SJCRH30 (cell line): Measurements from ENCODE around the gene TMEM72. TPM values are rescaled to one million over a fixed set of nuclear protein-coding genes. Genes with fewer than 3 reads are reported as not detected.

Experiments
- DNase-seq, 2 experiments: peaks; one replicate each; pipeline ENCODE4 v3.0.0-alpha.2; 2015 to 2020
- H3K27ac ChIP-seq: fragments of 250-450 bp; sonication (Bioruptor Pico); 2 replicates; pipeline ENCODE4 v1.5.1; 2020; ENCODE audit warnings: mild to moderate bottlenecking, moderate library complexity
- H3K27me3 ChIP-seq: fragments of 250-450 bp; sonication (Bioruptor Pico); 2 replicates; pipeline ENCODE4 v1.5.1; 2020; ENCODE audit warnings: mild to moderate bottlenecking, moderate library complexity
- H3K36me3 ChIP-seq: fragments of 250-450 bp; sonication (Bioruptor Pico); 2 replicates; pipeline ENCODE4 v1.5.1; 2020; ENCODE audit warnings: mild to moderate bottlenecking, moderate library complexity
- H3K4me1 ChIP-seq: fragments of 250-450 bp; sonication (Bioruptor Pico); 2 replicates; pipeline ENCODE4 v1.5.1; 2020; ENCODE audit warnings: mild to moderate bottlenecking, moderate library complexity
- H3K4me3 ChIP-seq: fragments of 250-450 bp; sonication (Bioruptor Pico); 2 replicates; pipeline ENCODE4 v1.5.1; 2020; ENCODE audit warnings: mild to moderate bottlenecking, moderate library complexity
- H3K9me3 ChIP-seq: fragments of 250-450 bp; sonication (Bioruptor Pico); replicated peaks from 2 replicates; pipeline ENCODE4 v1.5.1; 2020; ENCODE audit warnings: mild to moderate bottlenecking, moderate library complexity
- total RNA-seq: library from RNA; depleted of rRNA; stranded (reverse); fragments of >200 nt; shearing (Covaris generic); gene quantifications from 2 replicates; pipeline ENCODE4 v1.2.3, GENCODE V29; 2014

Gene TMEM72
- total RNA-seq, 1 experiment from 2014 or later: 0.02 TPM

- Histone ChIP-seq H3K4me1 (peaks cover 26% of the 10 kb centered on the region), H3K27me3 (no peaks in the 10 kb centered on the region), H3K36me3 (no peaks in the 10 kb centered on the region), H3K27ac (no peak overlapping the region), H3K4me3 (no peak overlapping the region), H3K9me3 (no peaks in the 10 kb centered on the region)
- no peak for DNase-seq
Measured at GRCh38 chr10:44899450-44900080, 11.6 kb upstream of the TMEM72 start.

- Histone ChIP-seq H3K27ac (peak overlapping the region; percentile 75), H3K27me3 (no peaks in the 10 kb centered on the region)
Measured at GRCh38 chr10:44902941-44903545, 8.1 kb upstream of the TMEM72 start.

GRCh38 chr10:44906486-44906885 lies 4.7 kb upstream of the TMEM72 start:
- Histone ChIP-seq H3K27me3 (no peaks in the 10 kb centered on the region), H3K27ac (no peak overlapping the region), H3K36me3 (no peaks in the 10 kb centered on the region), H3K4me3 (no peak overlapping the region), H3K4me1 (peaks cover 26% of the 10 kb centered on the region), H3K9me3 (no peaks in the 10 kb centered on the region)
- peak in 1 of 2 experiments; percentile 32 for DNase-seq

More at GRCh38 chr10:44902941-44903545, 8.1 kb upstream of the TMEM72 start:
- no peaks in the 10 kb centered on the region for H3K9me3 ChIP-seq
- DNase-seq: peak; percentile 75 to 85
- no peaks in the 10 kb centered on the region for H3K36me3 ChIP-seq
- no peak overlapping the region for H3K4me3 ChIP-seq
- H3K4me1 ChIP-seq: peaks cover 26% of the 10 kb centered on the region

GRCh38 chr10:44907556-44907955 lies 3.6 kb upstream of the TMEM72 start:
- Histone ChIP-seq H3K4me1 (peaks cover 23% of the 10 kb centered on the region), H3K36me3 (no peaks in the 10 kb centered on the region), H3K4me3 (no peak overlapping the region), H3K9me3 (no peaks in the 10 kb centered on the region), H3K27ac (no peak overlapping the region), H3K27me3 (no peaks in the 10 kb centered on the region)
- DNase-seq: no peak

- Histone ChIP-seq H3K4me3 (peak overlapping the region; percentile 19; the same call in 1 of the 2 replicates), H3K9me3 (no peaks in the 10 kb centered on the region), H3K27me3 (no peaks in the 10 kb centered on the region), H3K4me1 (peaks cover 16% of the 10 kb centered on the region), H3K27ac (peak overlapping the region; percentile 31), H3K36me3 (no peaks in the 10 kb centered on the region)
- peak; percentile 42 to 74 for DNase-seq
Measured at GRCh38 chr10:44908066-44908749, 2.9 kb upstream of the TMEM72 start.

GRCh38 chr10:44908936-44909630 lies 2.1 kb upstream of the TMEM72 start:
- Histone ChIP-seq H3K27me3 (no peaks in the 10 kb centered on the region), H3K4me3 (no peak overlapping the region), H3K27ac (peak overlapping the region; percentile 31; the same call in 1 of the 2 replicates), H3K36me3 (no peaks in the 10 kb centered on the region), H3K9me3 (no peaks in the 10 kb centered on the region), H3K4me1 (peaks cover 8% of the 10 kb centered on the region)
- peak; percentile 31 to 63 for DNase-seq

GRCh38 chr10:44909910-44910309 lies 1.2 kb upstream of the TMEM72 start:
- Histone ChIP-seq H3K4me1 (peaks cover 8% of the 10 kb centered on the region), H3K27ac (no peak overlapping the region), H3K27me3 (no peaks in the 10 kb centered on the region), H3K9me3 (no peaks in the 10 kb centered on the region), H3K4me3 (no peak overlapping the region), H3K36me3 (no peaks in the 10 kb centered on the region)
- no peak for DNase-seq

- Histone ChIP-seq H3K4me1 (peaks cover 8% of the 10 kb centered on the region), H3K27me3 (no peaks in the 10 kb centered on the region), H3K27ac (no peak overlapping the region), H3K36me3 (no peaks in the 10 kb centered on the region), H3K4me3 (no peak overlapping the region), H3K9me3 (no peaks in the 10 kb centered on the region)
- no peak for DNase-seq
Measured at GRCh38 chr10:44910602-44911001, 535 bp upstream of the TMEM72 start.

- Histone ChIP-seq H3K27ac (no peak overlapping the region), H3K4me1 (peaks cover 8% of the 10 kb centered on the region)
Measured at GRCh38 chr10:44911951-44912350, 814 bp downstream of the TMEM72 start.

GRCh38 chr10:44913350-44914081 lies 2.4 kb downstream of the TMEM72 start:
- H3K4me1 ChIP-seq: peaks cover 8% of the 10 kb centered on the region; the same call in 1 of the 2 replicates
- no peak overlapping the region for H3K4me3 ChIP-seq
- H3K36me3 ChIP-seq: no peaks in the 10 kb centered on the region
- no peaks in the 10 kb centered on the region for H3K9me3 ChIP-seq
- H3K27me3 ChIP-seq: no peaks in the 10 kb centered on the region
- no peak overlapping the region for H3K27ac ChIP-seq
- DNase-seq: no peak

More at GRCh38 chr10:44911951-44912350, 814 bp downstream of the TMEM72 start:
- no peak overlapping the region for H3K4me3 ChIP-seq
- H3K27me3 ChIP-seq: no peaks in the 10 kb centered on the region
- DNase-seq: no peak
- no peaks in the 10 kb centered on the region for H3K36me3 ChIP-seq
- no peaks in the 10 kb centered on the region for H3K9me3 ChIP-seq

GRCh38 chr10:44914891-44915290 lies 3.8 kb downstream of the TMEM72 start:
- no peaks in the 10 kb centered on the region for H3K27me3 ChIP-seq
- no peak overlapping the region for H3K4me3 ChIP-seq
- DNase-seq: no peak
- H3K4me1 ChIP-seq: no peaks in the 10 kb centered on the region
- H3K36me3 ChIP-seq: no peaks in the 10 kb centered on the region
- H3K27ac ChIP-seq: no peak overlapping the region
- no peaks in the 10 kb centered on the region for H3K9me3 ChIP-seq

GRCh38 chr10:44916429-44916828 lies 5.3 kb downstream of the TMEM72 start:
- Histone ChIP-seq H3K9me3 (no peaks in the 10 kb centered on the region), H3K4me1 (no peaks in the 10 kb centered on the region), H3K36me3 (no peaks in the 10 kb centered on the region), H3K27ac (no peak overlapping the region), H3K4me3 (no peak overlapping the region), H3K27me3 (no peaks in the 10 kb centered on the region)
- no peak for DNase-seq

- Histone ChIP-seq H3K27me3 (no peaks in the 10 kb centered on the region), H3K9me3 (no peaks in the 10 kb centered on the region), H3K4me3 (no peak overlapping the region), H3K4me1 (no peaks in the 10 kb centered on the region), H3K36me3 (no peaks in the 10 kb centered on the region), H3K27ac (no peak overlapping the region)
- DNase-seq: no peak
Measured at GRCh38 chr10:44917848-44918247, 6.7 kb downstream of the TMEM72 start.

- Histone ChIP-seq H3K36me3 (no peaks in the 10 kb centered on the region), H3K4me3 (no peak overlapping the region), H3K9me3 (no peaks in the 10 kb centered on the region), H3K27me3 (no peaks in the 10 kb centered on the region), H3K4me1 (no peaks in the 10 kb centered on the region), H3K27ac (no peak overlapping the region)
- DNase-seq: no peak
Measured at GRCh38 chr10:44920252-44920651, 9.1 kb downstream of the TMEM72 start.
